SK-N-MC (cell line): Measurements from ENCODE around the gene CEP162.
"Not testable (repeated sequence)": the region's sequence is repeated elsewhere in the genome, so short reads cannot be mapped to it uniquely, and the experiment has no call there.

Experiments used
- DNase-seq: peaks from one replicate; pipeline ENCODE4 v3.0.0-alpha.2; 2011; ENCODE audit warnings: low read depth, low spot score
- H3K27ac ChIP-seq: fragments of 200-600 bp; sonication (generic); 2 replicates; pipeline ENCODE4 v1.5.1; 2016; ENCODE audit warnings: mixed run types
- H3K36me3 ChIP-seq: fragments of 200-600 bp; sonication (generic); 2 replicates; pipeline ENCODE4 v1.6.1; 2017; ENCODE audit warnings: antibody characterized with exemption, low read length, mixed read lengths; ENCODE audit not compliant: insufficient read depth
- H3K4me3 ChIP-seq: fragments of 200-600 bp; sonication (generic); 2 replicates; pipeline ENCODE4 v1.5.1; 2016
- H3K9ac ChIP-seq: fragments of 200-600 bp; sonication (generic); 2 replicates; pipeline ENCODE4 v1.8.0; 2017; ENCODE audit warnings: mixed run types, mixed read lengths; ENCODE audit not compliant: insufficient read length
- H3K9me3 ChIP-seq: fragments of 200-600 bp; sonication (generic); 2 replicates; pipeline ENCODE4 v1.6.1; 2017; ENCODE audit warnings: low read depth, mild to moderate bottlenecking, antibody characterized with exemption, low read length, moderate library complexity, mixed read lengths
- EZH2 ChIP-seq: fragments of 200-600 bp; sonication (generic); IDR thresholded peaks from one replicate; pipeline ENCODE4 v1.6.1; 2017; ENCODE audit warnings: antibody characterized with exemption
- FOXP2 ChIP-seq: optimal IDR thresholded peaks from 2 replicates; pipeline ENCODE3; 2011; ENCODE audit warnings: mild to moderate bottlenecking, moderate library complexity; ENCODE audit not compliant: insufficient read depth; ENCODE audit errors: extremely low read length, control extremely low read depth
- POLR2AphosphoS5 ChIP-seq: IDR thresholded peaks from 2 replicates; pipeline ENCODE4 v1.6.1; 2012; ENCODE audit warnings: mild to moderate bottlenecking, low read depth, low read length, borderline replicate concordance

Gene CEP162

DNA sequence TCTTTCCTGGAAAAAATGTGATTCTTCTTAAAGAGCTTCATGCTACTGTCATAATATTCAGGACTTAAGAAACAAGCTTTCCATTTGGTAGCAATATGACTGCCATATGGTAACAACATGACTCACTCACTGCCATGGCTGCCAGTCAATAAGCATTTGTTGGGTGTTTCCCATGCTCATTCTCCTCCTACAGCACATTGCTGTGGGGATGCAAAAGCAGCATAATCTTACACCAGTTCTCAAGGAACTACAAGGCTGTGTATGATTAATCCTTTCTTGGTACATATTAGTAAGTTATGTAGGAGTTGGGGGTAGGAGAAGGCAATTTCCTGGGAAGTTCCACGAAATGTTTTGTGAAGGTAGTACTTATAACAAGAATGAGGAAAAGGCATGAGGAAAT lies 76.7 kb downstream of the CEP162 start:
- H3K36me3 ChIP-seq: no peaks in the 10 kb centered on the region
- H3K9ac ChIP-seq: no peak overlapping the region
- no peak overlapping the region for H3K4me3 ChIP-seq
- TF ChIP-seq FOXP2: no peak
- TF ChIP-seq EZH2: no peak
- TF ChIP-seq POLR2AphosphoS5: no peak
- no peaks in the 10 kb centered on the region for H3K9me3 ChIP-seq
- no peak overlapping the region for H3K27ac ChIP-seq
- DNase-seq: no peak

DNA sequence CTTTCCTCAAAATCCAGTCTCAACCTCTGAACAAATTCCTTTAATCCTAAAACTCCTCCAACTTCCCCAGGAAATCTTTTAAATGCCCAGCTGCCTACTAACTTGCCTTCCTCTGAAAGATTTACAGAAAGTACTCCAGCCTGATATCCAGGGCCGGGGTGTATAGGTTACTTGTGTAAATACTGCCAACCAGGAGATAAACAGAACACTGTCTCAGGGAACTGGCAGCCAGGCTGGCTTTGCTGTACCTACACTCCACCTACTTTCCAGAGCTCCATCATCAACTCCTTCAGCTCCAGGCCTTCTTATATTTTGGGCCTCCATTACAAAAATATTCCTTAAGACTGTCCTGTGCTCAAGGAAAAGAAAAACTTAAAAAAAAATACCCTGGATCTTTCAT lies 85.9 kb downstream of the CEP162 start:
- no peak overlapping the region for H3K9ac ChIP-seq
- H3K36me3 ChIP-seq: no peaks in the 10 kb centered on the region
- no peak for DNase-seq
- no peaks in the 10 kb centered on the region for H3K9me3 ChIP-seq
- TF ChIP-seq POLR2AphosphoS5: no peak
- no peak for TF ChIP-seq EZH2
- TF ChIP-seq FOXP2: no peak
- no peak overlapping the region for H3K4me3 ChIP-seq
- no peak overlapping the region for H3K27ac ChIP-seq

DNA sequence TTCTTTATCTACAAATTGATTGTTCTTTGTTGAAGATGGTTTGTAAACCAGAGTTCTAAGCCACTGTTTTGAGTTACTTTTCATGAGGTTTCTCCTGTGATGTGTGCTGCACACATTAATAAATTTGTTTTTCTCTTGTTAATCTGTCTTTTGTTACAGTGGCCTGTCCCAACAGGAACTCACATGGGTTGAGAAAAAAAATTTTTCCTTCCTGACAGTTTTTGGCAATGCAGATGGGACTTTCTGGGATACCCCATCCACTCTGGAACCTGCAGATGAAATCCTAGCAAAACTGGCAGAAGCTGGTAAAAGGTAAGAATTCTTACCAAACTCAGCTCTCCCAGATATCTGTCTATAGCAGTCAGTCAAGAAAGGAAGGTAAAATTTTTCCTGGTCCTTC lies 88.1 kb downstream of the CEP162 start:
- Histone ChIP-seq H3K36me3 (no peaks in the 10 kb centered on the region), H3K4me3 (no peak overlapping the region), H3K9ac (no peak overlapping the region), H3K27ac (no peak overlapping the region), H3K9me3 (no peaks in the 10 kb centered on the region)
- DNase-seq: no peak
- no peak for TF ChIP-seq POLR2AphosphoS5
- no peak for TF ChIP-seq EZH2
- no peak for TF ChIP-seq FOXP2

DNA sequence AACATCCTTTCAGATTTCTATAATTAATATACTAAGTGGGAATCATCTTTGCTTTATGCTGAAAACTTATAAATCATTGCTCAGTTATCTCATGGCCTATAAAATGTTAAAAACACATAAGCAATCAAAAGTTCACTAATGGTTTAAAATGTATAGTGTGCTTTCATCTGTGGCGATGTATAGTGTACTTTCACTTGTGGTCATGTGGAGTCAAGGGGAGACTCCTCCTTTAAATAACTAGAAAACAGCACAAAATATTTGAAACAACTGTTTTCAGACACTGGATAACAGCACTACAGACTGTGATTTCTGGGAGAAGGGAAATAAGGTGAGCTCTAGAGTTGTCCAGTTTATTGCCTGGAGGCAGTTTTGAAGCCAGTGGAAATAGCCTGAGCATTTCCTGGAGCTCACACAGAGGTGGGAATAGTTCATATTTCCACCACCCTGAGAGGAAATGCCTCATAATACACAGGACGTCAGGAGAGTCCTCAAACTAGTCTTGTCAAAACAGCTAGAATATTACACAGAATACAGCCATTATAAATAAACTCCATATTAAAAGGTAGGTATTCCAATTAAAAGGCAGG lies 89.4 kb downstream of the CEP162 start:
- Histone ChIP-seq H3K9ac (no peak overlapping the region), H3K36me3 (no peaks in the 10 kb centered on the region), H3K27ac (no peak overlapping the region; the same call in 1 of the 2 replicates), H3K4me3 (no peak overlapping the region), H3K9me3 (no peaks in the 10 kb centered on the region)
- TF ChIP-seq EZH2 (no peak), FOXP2 (no peak), POLR2AphosphoS5 (no peak)
- DNase-seq: no peak

DNA sequence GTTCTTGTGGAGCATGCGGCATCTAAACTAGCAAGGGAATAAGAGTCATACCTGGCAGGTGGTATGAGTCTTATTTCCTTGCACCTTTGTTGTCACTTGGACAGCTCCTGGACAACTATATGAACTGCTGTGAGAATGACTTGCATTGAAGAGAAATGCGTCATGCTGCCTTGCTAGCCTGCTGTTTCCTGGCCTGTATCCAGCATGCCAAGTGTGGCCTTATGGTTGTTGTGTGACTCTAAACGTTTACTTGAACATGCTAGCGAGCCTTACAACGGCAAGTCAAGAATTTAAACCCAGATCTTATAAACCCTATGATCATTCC lies 90.4 kb downstream of the CEP162 start:
- no peaks in the 10 kb centered on the region for H3K9me3 ChIP-seq
- H3K4me3 ChIP-seq: no peak overlapping the region
- no peak for DNase-seq
- H3K27ac ChIP-seq: no peak overlapping the region
- H3K9ac ChIP-seq: no peak overlapping the region
- H3K36me3 ChIP-seq: no peaks in the 10 kb centered on the region
- TF ChIP-seq FOXP2 (no peak), EZH2 (no peak), POLR2AphosphoS5 (no peak)

DNA sequence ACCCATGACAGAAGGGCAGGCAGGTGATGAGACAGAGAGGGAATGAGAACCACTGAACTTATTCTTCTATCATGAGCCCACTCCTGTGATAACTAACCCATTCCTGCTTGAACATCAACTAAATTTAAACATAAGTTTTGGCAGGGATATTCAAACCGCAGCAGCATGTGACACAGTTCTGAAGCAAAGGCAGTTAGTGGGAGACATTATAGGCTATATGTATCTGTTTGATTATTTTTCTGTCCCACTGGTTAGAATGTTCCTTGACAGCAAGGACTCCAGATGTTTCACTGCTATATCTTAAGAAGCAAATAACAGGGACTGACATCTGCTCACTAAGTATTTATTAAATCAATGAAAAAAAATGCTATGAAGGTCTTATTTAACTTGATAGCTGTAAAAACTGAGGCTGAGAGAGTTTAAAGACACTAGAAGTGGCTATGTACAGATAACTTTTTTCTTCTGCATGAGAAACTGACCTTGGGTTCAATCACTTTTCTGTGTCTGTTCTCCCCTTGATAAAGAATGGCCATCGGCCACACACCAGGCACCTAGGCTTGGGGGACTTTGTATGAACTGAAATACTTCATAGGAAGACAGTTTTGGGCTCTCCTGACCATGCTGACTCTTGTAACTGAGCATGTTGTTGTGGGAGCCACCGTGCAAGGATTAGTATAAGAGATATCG lies 90.9 kb downstream of the CEP162 start:
- H3K36me3 ChIP-seq: no peaks in the 10 kb centered on the region
- no peak for DNase-seq
- no peak overlapping the region for H3K9ac ChIP-seq
- no peak overlapping the region for H3K4me3 ChIP-seq
- H3K9me3 ChIP-seq: no peaks in the 10 kb centered on the region
- TF ChIP-seq FOXP2 (no peak), EZH2 (no peak), POLR2AphosphoS5 (no peak)
- H3K27ac ChIP-seq: no peak overlapping the region

DNA sequence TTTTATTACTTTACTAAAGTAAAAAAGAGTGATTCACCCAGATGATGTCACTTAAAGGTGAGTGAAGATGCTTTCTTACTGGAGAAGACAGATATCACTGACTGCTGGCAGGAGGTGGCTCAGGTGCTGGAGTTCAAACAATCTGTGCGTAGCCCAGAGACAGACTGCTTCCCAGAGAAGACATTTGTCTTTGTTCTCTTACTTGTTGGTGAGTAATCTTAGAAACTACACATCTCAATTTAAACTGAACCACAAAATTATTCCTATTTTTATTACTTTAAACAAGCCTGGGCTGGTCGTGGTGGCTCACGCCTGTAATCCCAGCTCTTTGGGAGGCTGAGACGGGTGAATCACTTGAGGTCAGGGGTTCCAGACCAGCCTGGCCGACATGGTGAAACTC lies 92.2 kb downstream of the CEP162 start:
- TF ChIP-seq POLR2AphosphoS5: no peak
- no peak for TF ChIP-seq FOXP2
- no peak for TF ChIP-seq EZH2

DNA sequence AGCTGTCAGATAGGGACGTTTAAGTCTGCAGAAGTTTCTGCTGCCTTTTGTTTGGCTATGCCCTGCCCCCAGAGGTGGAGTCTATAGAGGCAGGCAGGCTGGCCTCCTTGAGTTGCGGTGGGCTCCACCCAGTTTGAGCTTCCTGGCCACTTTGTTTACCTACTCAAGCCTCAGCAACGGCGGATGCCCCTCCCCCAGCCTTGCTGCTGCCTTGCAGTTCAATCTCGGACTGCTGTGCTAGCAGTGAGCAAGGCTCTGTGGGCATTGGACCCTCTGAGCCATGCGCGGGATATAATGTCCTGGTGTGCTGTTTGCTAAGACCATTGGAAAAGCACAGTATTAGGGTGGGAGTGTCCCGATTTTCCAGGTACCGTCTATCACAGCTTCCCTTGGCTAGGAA lies 94.1 kb downstream of the CEP162 start:
- H3K4me3 ChIP-seq, H3K36me3 ChIP-seq, DNase-seq, H3K9me3 ChIP-seq, H3K9ac ChIP-seq, H3K27ac ChIP-seq: not testable (repeated sequence)

More for the DNA sequence above, 92.2 kb downstream of the CEP162 start:
- Histone ChIP-seq H3K27ac (no peak overlapping the region), H3K4me3 (no peak overlapping the region), H3K36me3 (no peaks in the 10 kb centered on the region), H3K9ac (no peak overlapping the region), H3K9me3 (no peaks in the 10 kb centered on the region)
- no peak for DNase-seq

DNA sequence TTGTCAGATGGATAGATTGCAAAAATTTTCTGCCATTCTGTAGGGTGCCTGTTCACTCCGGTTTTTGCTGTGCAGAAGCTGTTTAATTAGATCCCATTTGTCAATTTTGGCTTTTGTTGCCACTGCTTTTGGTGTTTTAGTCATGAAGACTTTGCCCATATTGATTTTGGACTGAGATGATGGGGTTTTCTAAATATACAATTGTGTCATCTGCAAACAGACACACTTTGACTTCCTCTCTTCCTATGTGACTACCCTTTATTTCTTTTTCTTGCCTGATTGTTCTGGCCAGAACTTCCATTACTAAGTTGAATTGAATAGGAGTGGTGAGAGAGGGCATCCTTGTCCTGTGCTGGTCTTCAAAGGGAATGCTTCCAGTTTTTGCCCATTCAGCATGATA lies 97.9 kb downstream of the CEP162 start:
- not testable (repeated sequence) for H3K9me3 ChIP-seq, DNase-seq, H3K9ac ChIP-seq, H3K4me3 ChIP-seq, H3K27ac ChIP-seq, H3K36me3 ChIP-seq

DNA sequence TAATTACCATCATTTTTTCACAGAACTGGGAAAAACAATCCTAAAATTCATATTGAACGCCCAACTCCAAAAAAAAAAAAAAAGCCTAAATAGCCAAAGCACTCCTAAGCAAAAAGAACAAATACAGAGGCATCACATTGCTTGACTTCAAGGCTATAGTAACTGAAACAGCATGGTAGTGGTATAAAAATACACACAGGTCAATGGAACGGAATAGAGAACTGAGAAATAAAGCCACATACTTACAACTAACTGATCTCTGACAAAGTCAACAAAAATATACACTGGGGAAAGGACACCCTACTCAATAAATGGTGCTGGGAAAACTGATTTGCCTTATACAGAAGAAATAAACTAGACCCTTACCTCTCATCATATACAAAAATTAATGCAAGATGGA lies 104.3 kb downstream of the CEP162 start:
- Histone ChIP-seq H3K27ac (no peak overlapping the region), H3K9me3 (no peaks in the 10 kb centered on the region), H3K4me3 (no peak overlapping the region), H3K9ac (no peak overlapping the region), H3K36me3 (no peaks in the 10 kb centered on the region)
- TF ChIP-seq FOXP2: no peak
- no peak for TF ChIP-seq POLR2AphosphoS5
- TF ChIP-seq EZH2: no peak
- DNase-seq: no peak
